GM21528 (cell line): ENCODE measurements around the gene TRIM8.

Experiments
- ATAC-seq: cut with Tn5 transposase; IDR thresholded peaks from one replicate; pipeline ENCODE4 v1.9.1; 2021; ENCODE audit warnings: mild to moderate bottlenecking, moderate library complexity; ENCODE audit not compliant: unreplicated experiment, low FRiP score

Gene TRIM8

GRCh38 chr10:102615361-102615760 is 28.9 kb upstream of the TRIM8 start:
- no peak for ATAC-seq

- no peak for ATAC-seq
These were observed 28.1 kb upstream of the TRIM8 start for GRCh38 chr10:102616066-102616770.

GRCh38 chr10:102617041-102617440 is 27.2 kb upstream of the TRIM8 start:
- ATAC-seq, result no peak

- ATAC-seq, result no peak
These were observed 26.5 kb upstream of the TRIM8 start for GRCh38 chr10:102617816-102618215.

- ATAC-seq, result no peak
These were observed 24.8 kb upstream of the TRIM8 start for GRCh38 chr10:102619281-102619981.

GRCh38 chr10:102620138-102620590 is 24.1 kb upstream of the TRIM8 start:
- ATAC-seq, result no peak

- ATAC-seq, result no peak
These were observed 23.5 kb upstream of the TRIM8 start for GRCh38 chr10:102620591-102621442.

- ATAC-seq, result no peak
These were observed 22.6 kb upstream of the TRIM8 start for GRCh38 chr10:102621443-102622325.

- ATAC-seq, result no peak
These were observed 20.2 kb upstream of the TRIM8 start for GRCh38 chr10:102624094-102624493.

- ATAC-seq, result no peak
These were observed 19.3 kb upstream of the TRIM8 start for GRCh38 chr10:102624751-102625645.

GRCh38 chr10:102626026-102626685 is 18.1 kb upstream of the TRIM8 start:
- no peak for ATAC-seq

GRCh38 chr10:102627291-102627735 is 17.0 kb upstream of the TRIM8 start:
- ATAC-seq, result no peak

- ATAC-seq, result no peak
These were observed 16.5 kb upstream of the TRIM8 start for GRCh38 chr10:102627736-102628293.

- ATAC-seq, result no peak
These were observed 15.8 kb upstream of the TRIM8 start for GRCh38 chr10:102628451-102628911.

- ATAC-seq, result no peak
These were observed 14.3 kb upstream of the TRIM8 start for GRCh38 chr10:102629661-102630614.

GRCh38 chr10:102630663-102631062 is 13.6 kb upstream of the TRIM8 start:
- ATAC-seq, result no peak
